NCI-H1694 (cell line): Measurements from ENCODE around the gene MBP.

Experiments
- DNase-seq: peaks from one replicate; lab custom pipeline; 2025; lab: John Stamatoyannopoulos, UW

Gene MBP

GRCh38 chr18:77047803-77048419 lies 84.7 kb downstream of the MBP start:
- DNase-seq: no peak

GRCh38 chr18:77046994-77047393 lies 85.6 kb downstream of the MBP start:
- DNase-seq: no peak

GRCh38 chr18:77046409-77046808 lies 86.2 kb downstream of the MBP start:
- DNase-seq: no peak

GRCh38 chr18:77045677-77046076 lies 86.9 kb downstream of the MBP start:
- no peak for DNase-seq

- DNase-seq: no peak
Observed at GRCh38 chr18:77044866-77045664, 87.5 kb downstream of the MBP start.

- no peak for DNase-seq
Observed at GRCh38 chr18:77043541-77044280, 88.9 kb downstream of the MBP start.

GRCh38 chr18:77042583-77042982 lies 90.0 kb downstream of the MBP start:
- DNase-seq: no peak

DNA sequence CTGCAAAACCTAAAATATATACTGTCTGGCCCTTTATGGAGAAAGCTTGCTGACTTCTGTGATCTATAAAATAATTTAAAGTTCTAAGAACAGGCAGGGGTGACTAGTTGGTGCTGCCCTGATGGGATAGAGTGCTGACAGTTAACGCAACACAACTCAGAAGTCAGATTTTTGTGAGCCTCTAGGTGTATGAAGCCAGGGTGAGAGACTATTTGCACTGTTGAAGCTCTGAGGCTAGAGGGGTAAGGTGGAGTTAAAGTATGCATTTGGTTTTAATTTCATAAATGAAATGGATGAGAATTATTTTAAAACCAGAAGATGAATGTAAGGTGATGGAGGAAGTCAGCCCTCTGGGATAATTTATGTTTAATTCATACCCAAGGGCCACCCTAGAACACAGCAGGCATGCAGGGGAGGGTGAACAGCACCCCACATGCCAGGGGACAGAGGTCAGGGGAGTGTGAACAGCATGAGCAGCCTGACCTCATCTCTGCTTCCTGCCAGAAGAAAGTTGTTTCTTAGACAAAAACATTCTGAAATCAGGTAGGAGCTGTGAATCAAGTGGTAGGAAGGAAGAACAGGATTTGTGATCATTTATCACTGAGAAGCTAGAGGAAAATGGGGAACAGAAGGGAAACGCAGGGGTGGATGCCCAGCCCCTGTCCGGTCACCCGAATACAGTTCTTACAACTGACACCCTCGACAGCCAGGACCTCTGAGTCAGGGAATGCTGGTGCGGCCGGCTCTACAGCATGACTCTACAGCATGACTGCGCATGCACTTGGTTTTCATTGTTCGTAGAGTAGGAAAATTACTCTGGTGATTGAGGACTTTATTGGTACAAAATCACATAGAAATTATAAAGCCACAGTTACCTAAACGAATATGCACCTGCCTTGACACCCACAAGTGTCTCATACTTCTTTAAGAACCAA lies 93.1 kb downstream of the MBP start:
- DNase-seq: no peak

- DNase-seq: no peak
Observed at GRCh38 chr18:77038182-77038858, 94.3 kb downstream of the MBP start.

- DNase-seq: no peak
Observed at GRCh38 chr18:77037567-77037966, 95.0 kb downstream of the MBP start.

- DNase-seq: no peak
Observed at GRCh38 chr18:77035380-77036187, 97.0 kb downstream of the MBP start.

- DNase-seq: no peak
Observed at GRCh38 chr18:77033575-77033974, 99.0 kb downstream of the MBP start.

GRCh38 chr18:77032181-77032701 lies 100.3 kb downstream of the MBP start:
- DNase-seq: no peak

DNA sequence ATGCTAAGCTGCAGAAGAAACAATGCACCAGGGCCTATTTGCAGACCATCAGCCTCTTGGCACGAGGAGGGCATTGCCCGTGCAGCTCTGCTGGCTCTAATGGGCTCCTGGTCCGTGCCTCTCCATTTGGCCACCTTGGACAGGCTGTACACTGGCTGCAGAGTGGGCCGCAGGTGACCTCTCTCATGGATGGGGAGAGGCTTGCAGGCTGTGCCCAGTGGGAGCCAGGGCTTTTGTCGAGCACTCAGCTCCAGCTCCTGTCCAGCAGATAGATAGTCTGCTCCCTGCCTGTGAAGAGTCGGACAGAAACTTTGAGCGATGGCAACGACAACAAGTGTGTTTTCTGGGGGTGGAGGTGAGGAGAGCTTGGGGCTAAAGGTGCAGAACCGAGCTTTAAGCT lies 100.9 kb downstream of the MBP start:
- no peak for DNase-seq

- DNase-seq: no peak
Observed at GRCh38 chr18:77030201-77030600, 102.4 kb downstream of the MBP start.

DNA sequence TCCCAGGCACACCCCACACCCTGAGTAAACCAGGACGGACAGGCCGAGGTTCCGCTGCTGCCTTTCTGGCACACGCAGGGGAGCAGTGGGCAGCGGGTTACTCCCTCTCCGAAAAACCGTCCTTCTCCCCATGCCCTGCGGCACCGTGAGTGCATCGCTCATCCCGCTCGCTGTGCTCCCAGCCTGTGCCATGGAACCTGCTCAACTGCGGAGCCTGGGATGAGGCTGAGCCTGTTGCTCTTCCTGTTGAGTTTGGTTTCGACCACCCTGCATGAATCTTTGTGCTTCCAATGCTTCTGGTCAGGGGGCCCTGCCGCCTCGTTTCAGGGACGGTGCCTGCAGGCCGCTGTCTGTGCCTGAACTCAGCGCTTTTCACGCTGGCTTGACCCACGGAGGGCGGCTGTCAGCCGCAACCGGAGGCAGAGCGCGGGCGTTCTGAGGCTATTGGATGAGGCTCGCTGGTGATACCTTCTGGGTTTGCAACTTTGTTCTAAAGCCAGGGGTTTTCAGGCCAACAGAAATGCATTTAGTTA lies 106.7 kb downstream of the MBP start:
- no peak for DNase-seq

DNA sequence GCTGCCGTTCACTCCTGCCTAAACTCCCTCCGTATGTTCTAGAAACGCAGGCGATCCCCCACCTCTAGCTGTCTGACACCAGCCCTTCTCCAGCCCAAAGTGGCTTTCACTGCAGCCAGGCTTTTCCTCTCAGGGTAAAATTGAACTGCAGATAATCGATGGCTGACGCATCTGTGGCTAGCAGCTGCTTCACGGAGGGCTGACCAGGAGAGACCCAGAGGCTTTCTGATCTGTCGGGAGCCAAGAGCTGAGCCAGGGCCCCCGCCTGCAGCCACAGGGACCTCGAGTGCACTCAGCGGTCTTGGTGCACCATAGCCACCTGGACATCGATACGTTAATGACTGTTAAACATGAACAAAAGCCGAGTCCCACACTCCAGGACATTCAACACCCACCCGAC lies 107.5 kb downstream of the MBP start:
- no peak for DNase-seq

- DNase-seq: no peak
Observed at GRCh38 chr18:77024476-77024875, 108.1 kb downstream of the MBP start.

- DNase-seq: no peak
Observed at GRCh38 chr18:77023102-77023782, 109.3 kb downstream of the MBP start.
